ENCODE results near the gene ABI1.
"Not testable (repeated sequence)": the region's sequence is repeated elsewhere in the genome, so short reads cannot be mapped to it uniquely, and the experiment has no call there.

Gene ABI1

DNA sequence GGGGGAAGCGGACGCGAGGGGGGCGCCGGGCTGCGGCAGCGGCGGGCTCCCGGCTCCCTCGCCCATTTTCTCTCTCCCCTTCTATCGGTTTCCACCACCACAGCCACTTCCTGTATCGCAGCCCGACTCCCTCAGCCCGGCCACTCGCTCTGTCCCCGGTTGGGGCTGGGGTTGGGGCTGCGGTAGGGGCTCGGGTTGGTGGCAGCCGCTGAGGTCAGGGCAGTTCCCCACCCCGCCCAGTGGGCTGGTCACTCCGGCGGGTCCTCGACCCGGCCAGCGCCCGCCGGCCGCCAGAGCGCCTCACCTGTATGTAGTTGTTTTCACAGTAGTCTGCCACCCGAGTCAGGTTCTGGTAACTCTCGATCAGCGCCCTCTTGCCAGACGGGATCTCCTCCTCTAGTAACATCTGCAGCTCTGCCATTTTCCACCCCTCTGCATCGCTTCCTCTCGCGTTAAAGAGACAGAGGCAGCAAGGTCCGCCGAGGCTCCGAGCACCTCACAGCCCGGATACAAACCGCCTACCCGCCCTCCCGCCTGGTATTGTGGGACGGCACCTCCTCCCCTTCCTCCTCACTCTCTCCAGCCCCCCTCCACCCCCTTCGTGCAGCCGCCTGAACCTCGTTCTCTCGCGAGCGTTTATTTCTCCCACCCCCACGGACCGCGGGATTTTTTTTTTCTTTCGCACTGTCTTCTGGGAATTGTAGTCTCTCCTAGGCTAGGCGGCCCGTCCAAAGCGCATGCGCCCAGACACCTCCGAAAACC lies at the start of gene ABI1:
TSS of gene ABI1 (minus strand) at position 516 of the 762 bp plus-strand sequence. CDS start at position 421, 95 bp downstream.
- Mint-ChIP-seq H3K27ac (peak within 1 kb of the TSS; percentile 93 to 99 (median 98)), H3K27me3 (ENCODE audit: low read depth) (peaks cover 4% of the 10 kb centered on the region), H3K9me3 (no peaks in the 10 kb centered on the region), H3K4me1 (peaks cover 16% of the 10 kb centered on the region), H3K36me3 (ENCODE audit: low read depth) (no peaks in the 10 kb centered on the region), H3K4me3 (peak within 1 kb of the TSS; percentile 97 to 98 (median 97))
- no peak for TF ChIP-seq CTCF (IDR thresholded peaks at IDR 0.05; ENCODE audit: unreplicated experiment in 3 of 3)

DNA sequence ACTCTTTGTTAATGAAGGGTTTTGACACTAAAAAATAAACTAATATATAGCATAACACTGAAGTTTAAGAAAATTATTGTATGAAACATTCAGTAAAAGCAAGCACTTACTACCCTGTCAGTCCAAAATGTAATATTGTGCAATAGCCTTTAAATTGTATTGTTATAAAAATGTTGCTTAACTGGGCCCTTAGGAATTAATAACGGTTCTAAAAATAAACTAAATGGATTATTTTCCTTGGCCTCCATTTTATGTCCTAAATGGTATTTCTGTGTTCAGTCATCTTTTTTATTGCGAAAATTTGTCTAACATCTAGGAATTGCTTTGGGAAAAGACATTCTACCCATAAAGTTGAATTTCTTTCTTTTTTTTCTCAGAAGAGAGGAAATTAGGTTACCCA lies 49.0 kb upstream of the ABI1 start:
- no peak overlapping the region for H3K27ac Mint-ChIP-seq
- H3K27me3 Mint-ChIP-seq (ENCODE audit: low read depth): no peaks in the 10 kb centered on the region
- H3K4me1 Mint-ChIP-seq: peaks cover 4% of the 10 kb centered on the region
- no peak for TF ChIP-seq CTCF (IDR thresholded peaks at IDR 0.05; ENCODE audit: unreplicated experiment in 3 of 3)
- H3K9me3 Mint-ChIP-seq: no peaks in the 10 kb centered on the region
- H3K4me3 Mint-ChIP-seq: no peak overlapping the region
- H3K36me3 Mint-ChIP-seq (ENCODE audit: low read depth): no peaks in the 10 kb centered on the region

GRCh38 chr10:26905253-26905781 lies 44.6 kb upstream of the ABI1 start:
- not testable (repeated sequence) for H3K36me3 Mint-ChIP-seq (ENCODE audit: low read depth); H3K27me3 Mint-ChIP-seq (ENCODE audit: low read depth); H3K9me3 Mint-ChIP-seq; H3K4me1 Mint-ChIP-seq; H3K27ac Mint-ChIP-seq; H3K4me3 Mint-ChIP-seq

- Mint-ChIP-seq H3K27ac (no peak overlapping the region), H3K4me1 (peaks cover 4% of the 10 kb centered on the region)
Measured at GRCh38 chr10:26903431-26904217, 42.9 kb upstream of the ABI1 start.

GRCh38 chr10:26892306-26892923 lies 31.7 kb upstream of the ABI1 start:
- H3K9me3 Mint-ChIP-seq; H3K4me1 Mint-ChIP-seq; H3K27ac Mint-ChIP-seq; H3K27me3 Mint-ChIP-seq (ENCODE audit: low read depth); H3K4me3 Mint-ChIP-seq; H3K36me3 Mint-ChIP-seq (ENCODE audit: low read depth): not testable (repeated sequence)

More at GRCh38 chr10:26903431-26904217, 42.9 kb upstream of the ABI1 start:
- Mint-ChIP-seq H3K4me3 (no peak overlapping the region), H3K36me3 (ENCODE audit: low read depth) (no peaks in the 10 kb centered on the region), H3K9me3 (no peaks in the 10 kb centered on the region), H3K27me3 (ENCODE audit: low read depth) (no peaks in the 10 kb centered on the region)
- no peak for TF ChIP-seq CTCF (IDR thresholded peaks at IDR 0.05; ENCODE audit: unreplicated experiment in 3 of 3)

- H3K27me3 Mint-ChIP-seq (ENCODE audit: low read depth): peaks cover 7% of the 10 kb centered on the region
- peaks cover 5% of the 10 kb centered on the region for H3K4me1 Mint-ChIP-seq
- no peaks in the 10 kb centered on the region for H3K36me3 Mint-ChIP-seq (ENCODE audit: low read depth)
- H3K9me3 Mint-ChIP-seq: peaks cover 5% of the 10 kb centered on the region
- H3K27ac Mint-ChIP-seq: no peak overlapping the region
- H3K4me3 Mint-ChIP-seq: no peak overlapping the region
- peak; percentile 47 to 60 (median 55) for TF ChIP-seq CTCF (IDR thresholded peaks at IDR 0.05; ENCODE audit: unreplicated experiment in 3 of 3)
Measured at GRCh38 chr10:26890956-26891355, 30.2 kb upstream of the ABI1 start.
